Activated T-cell treated with anti-CD3 and anti-CD28 coated beads, Interleukin-2, amount 50 U/mL, for 1 hour (primary cell): ENCODE data around the gene ZNF490.
"Not testable (repeated sequence)": the region's sequence is repeated elsewhere in the genome, so short reads cannot be mapped to it uniquely, and the experiment has no call there.

Source experiments
- DNase-seq: peaks from one replicate; pipeline ENCODE4 v3.0.0-alpha.2; 2020

Gene ZNF490

GRCh38 chr19:12610540-12611360, at the start of gene ZNF490, which contains the start of gene ZNF791:
Gene ZNF490, minus strand, starts transcription at chr19:12610813. Its CDS starts 133 bp downstream, at chr19:12610680.
Gene ZNF791, plus strand, starts transcription at chr19:12610920. Its CDS starts 160 bp downstream, at chr19:12611080.
- DNase-seq, result peak; percentile 93

- DNase-seq, result no peak
Measured at GRCh38 chr19:12657966-12658365, 47.4 kb upstream of the ZNF490 start.

- no peak for DNase-seq
Measured at GRCh38 chr19:12656899-12657571, 46.4 kb upstream of the ZNF490 start.

- DNase-seq, result no peak
Measured at GRCh38 chr19:12655546-12655945, 44.9 kb upstream of the ZNF490 start.

- no peak for DNase-seq
Measured at GRCh38 chr19:12652219-12652618, 41.6 kb upstream of the ZNF490 start.

- no peak for DNase-seq
Measured at GRCh38 chr19:12649941-12650340, 39.3 kb upstream of the ZNF490 start.

GRCh38 chr19:12648088-12648487, 37.5 kb upstream of the ZNF490 start:
- DNase-seq, result no peak

- DNase-seq, result peak; percentile 38
Measured at GRCh38 chr19:12647490-12648071, 37.0 kb upstream of the ZNF490 start.

- no peak for DNase-seq
Measured at GRCh38 chr19:12647047-12647446, 36.4 kb upstream of the ZNF490 start.

- no peak for DNase-seq
Measured at GRCh38 chr19:12646551-12646950, 35.9 kb upstream of the ZNF490 start.

- not testable (repeated sequence) for DNase-seq
Measured at GRCh38 chr19:12643716-12644115, 33.1 kb upstream of the ZNF490 start.

- DNase-seq, result no peak
Measured at GRCh38 chr19:12642506-12642905, 31.9 kb upstream of the ZNF490 start.

GRCh38 chr19:12641456-12641855, 30.8 kb upstream of the ZNF490 start:
- no peak for DNase-seq

- peak; percentile 84 for DNase-seq
Measured at GRCh38 chr19:12639901-12640613, 29.4 kb upstream of the ZNF490 start.

- DNase-seq, result no peak
Measured at GRCh38 chr19:12638611-12639182, 28.1 kb upstream of the ZNF490 start.

- DNase-seq, result no peak
Measured at GRCh38 chr19:12636631-12637030, 26.0 kb upstream of the ZNF490 start.

GRCh38 chr19:12629215-12629614, 18.6 kb upstream of the ZNF490 start:
- DNase-seq, result no peak

GRCh38 chr19:12628040-12629022, 17.7 kb upstream of the ZNF490 start:
- DNase-seq, result no peak

GRCh38 chr19:12626958-12627357, 16.3 kb upstream of the ZNF490 start:
- DNase-seq, result no peak

- no peak for DNase-seq
Measured at GRCh38 chr19:12623361-12624031, 12.9 kb upstream of the ZNF490 start.
